DND-41 (cell line): ENCODE measurements around the gene POF1B.

Source experiments
- CTCF ChIP-seq: IDR thresholded peaks from 2 replicates; pipeline ENCODE4 v1.5.1; 2012; ENCODE audit warnings: borderline replicate concordance, low read length, moderate library complexity, mild to moderate bottlenecking; ENCODE audit not compliant: poor library complexity, severe bottlenecking; ENCODE audit errors: extremely low read depth
- EZH2 ChIP-seq: IDR thresholded peaks from 3 replicates; pipeline ENCODE4 v1.6.1; 2012; ENCODE audit warnings: borderline replicate concordance, low read depth, mild to moderate bottlenecking, moderate library complexity, low read length, inconsistent platforms; ENCODE audit not compliant: severe bottlenecking

- TF ChIP-seq CTCF: no peak
- TF ChIP-seq EZH2: no peak
Measured at GRCh38 chrX:85365370-85365995, 14.0 kb downstream of the POF1B start.
